Measurements from ENCODE around the gene UGT3A2. TPM values are rescaled to one million over a fixed set of nuclear protein-coding genes. Genes with fewer than 3 reads are reported as not detected.

UGT3A2 gene
- total RNA-seq, 1 donor from 2014 or later: 7.2 TPM

GRCh38 chr5:35987776-35988175 lies 78.9 kb downstream of the UGT3A2 start:
- H3K27ac Mint-ChIP-seq (ENCODE audit: unreplicated experiment): no peak overlapping the region
- H3K36me3 Mint-ChIP-seq (ENCODE audit: low read depth, unreplicated experiment): peaks cover 3% of the 10 kb centered on the region
- H3K4me1 Mint-ChIP-seq (ENCODE audit: unreplicated experiment): peaks cover 10% of the 10 kb centered on the region
- H3K9me3 Mint-ChIP-seq (ENCODE audit: unreplicated experiment): peaks cover 3% of the 10 kb centered on the region
- peaks cover 2% of the 10 kb centered on the region for H3K27me3 Mint-ChIP-seq (ENCODE audit: unreplicated experiment)
- DNase-seq (ENCODE audit: low spot score): no peak
- TF ChIP-seq, protein P1, sequence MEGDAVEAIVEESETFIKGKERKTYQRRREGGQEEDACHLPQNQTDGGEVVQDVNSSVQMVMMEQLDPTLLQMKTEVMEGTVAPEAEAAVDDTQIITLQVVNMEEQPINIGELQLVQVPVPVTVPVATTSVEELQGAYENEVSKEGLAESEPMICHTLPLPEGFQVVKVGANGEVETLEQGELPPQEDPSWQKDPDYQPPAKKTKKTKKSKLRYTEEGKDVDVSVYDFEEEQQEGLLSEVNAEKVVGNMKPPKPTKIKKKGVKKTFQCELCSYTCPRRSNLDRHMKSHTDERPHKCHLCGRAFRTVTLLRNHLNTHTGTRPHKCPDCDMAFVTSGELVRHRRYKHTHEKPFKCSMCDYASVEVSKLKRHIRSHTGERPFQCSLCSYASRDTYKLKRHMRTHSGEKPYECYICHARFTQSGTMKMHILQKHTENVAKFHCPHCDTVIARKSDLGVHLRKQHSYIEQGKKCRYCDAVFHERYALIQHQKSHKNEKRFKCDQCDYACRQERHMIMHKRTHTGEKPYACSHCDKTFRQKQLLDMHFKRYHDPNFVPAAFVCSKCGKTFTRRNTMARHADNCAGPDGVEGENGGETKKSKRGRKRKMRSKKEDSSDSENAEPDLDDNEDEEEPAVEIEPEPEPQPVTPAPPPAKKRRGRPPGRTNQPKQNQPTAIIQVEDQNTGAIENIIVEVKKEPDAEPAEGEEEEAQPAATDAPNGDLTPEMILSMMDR (IDR thresholded peaks at IDR 0.05; ENCODE audit: unreplicated experiment): no peak
- no peak overlapping the region for H3K4me3 Mint-ChIP-seq (ENCODE audit: unreplicated experiment)

Other genes with a start within 250 kb of the UGT3A2 start
- 0.54 TPM for gene IL7R, start 210.0 kb downstream of the UGT3A2 start, total RNA-seq (ENCODE audit: unreplicated experiment)
- not detected for gene CAPSL, start 128.3 kb downstream of the UGT3A2 start, total RNA-seq (ENCODE audit: unreplicated experiment)
- 0.85 TPM for gene UGT3A1, start 75.5 kb downstream of the UGT3A2 start, total RNA-seq (ENCODE audit: unreplicated experiment)
- 5.1 TPM for gene LMBRD2, start 85.0 kb upstream of the UGT3A2 start, total RNA-seq (ENCODE audit: unreplicated experiment)
- gene SKP2, start 85.2 kb upstream of the UGT3A2 start, total RNA-seq (ENCODE audit: unreplicated experiment): 41.3 TPM
- 27.0 TPM for gene NADK2, start 175.0 kb upstream of the UGT3A2 start, total RNA-seq (ENCODE audit: unreplicated experiment)
- not detected for gene RANBP3L, start 235.0 kb upstream of the UGT3A2 start, total RNA-seq (ENCODE audit: unreplicated experiment)

Measured in endothelial cell (in vitro differentiated cells).